HG03442 (cell line): Measurements from ENCODE around the gene MRPL21.
"Not testable (repeated sequence)": the region's sequence is repeated elsewhere in the genome, so short reads cannot be mapped to it uniquely, and the experiment has no call there.

Experiments
- ATAC-seq: cut with Tn5 transposase; IDR thresholded peaks from one replicate; pipeline ENCODE4 v1.9.1; 2021; ENCODE audit warnings: mild to moderate bottlenecking, moderate library complexity; ENCODE audit not compliant: unreplicated experiment

MRPL21 gene

GRCh38 chr11:68878022-68878421 lies 25.6 kb downstream of the MRPL21 start:
- ATAC-seq, result no peak

- no peak for ATAC-seq
Measured at GRCh38 chr11:68872216-68873003, 31.2 kb downstream of the MRPL21 start.

- no peak for ATAC-seq
Measured at GRCh38 chr11:68870470-68870869, 33.2 kb downstream of the MRPL21 start.

- no peak for ATAC-seq
Measured at GRCh38 chr11:68868221-68868835, 35.3 kb downstream of the MRPL21 start.

GRCh38 chr11:68867066-68867465 lies 36.6 kb downstream of the MRPL21 start:
- ATAC-seq, result no peak

GRCh38 chr11:68865241-68865640 lies 38.4 kb downstream of the MRPL21 start:
- ATAC-seq, result no peak

GRCh38 chr11:68863553-68864265 lies 39.9 kb downstream of the MRPL21 start:
- ATAC-seq, result no peak

- ATAC-seq, result no peak
Measured at GRCh38 chr11:68862421-68862820, 41.2 kb downstream of the MRPL21 start.

- ATAC-seq, result no peak
Measured at GRCh38 chr11:68859123-68859522, 44.5 kb downstream of the MRPL21 start.

- no peak for ATAC-seq
Measured at GRCh38 chr11:68857037-68857586, 46.5 kb downstream of the MRPL21 start.

- not testable (repeated sequence) for ATAC-seq
Measured at GRCh38 chr11:68856425-68857030, 47.1 kb downstream of the MRPL21 start.

- no peak for ATAC-seq
Measured at GRCh38 chr11:68855205-68855981, 48.2 kb downstream of the MRPL21 start.

- no peak for ATAC-seq
Measured at GRCh38 chr11:68854273-68854958, 49.2 kb downstream of the MRPL21 start.

GRCh38 chr11:68852628-68853027 lies 51.0 kb downstream of the MRPL21 start:
- ATAC-seq, result no peak

- no peak for ATAC-seq
Measured at GRCh38 chr11:68848429-68848828, 55.2 kb downstream of the MRPL21 start.

- no peak for ATAC-seq
Measured at GRCh38 chr11:68847395-68847794, 56.2 kb downstream of the MRPL21 start.

- no peak for ATAC-seq
Measured at GRCh38 chr11:68845351-68846002, 58.2 kb downstream of the MRPL21 start.

- ATAC-seq, result no peak
Measured at GRCh38 chr11:68844801-68845200, 58.8 kb downstream of the MRPL21 start.

- ATAC-seq, result no peak
Measured at GRCh38 chr11:68844376-68844775, 59.3 kb downstream of the MRPL21 start.
